ENCODE data around the gene MNAT1. TPM values are rescaled to one million over a fixed set of nuclear protein-coding genes. Genes with fewer than 3 reads are reported as not detected.

Gene MNAT1
- total RNA-seq, 1 donor from 2014 or later = 42.4 TPM

DNA sequence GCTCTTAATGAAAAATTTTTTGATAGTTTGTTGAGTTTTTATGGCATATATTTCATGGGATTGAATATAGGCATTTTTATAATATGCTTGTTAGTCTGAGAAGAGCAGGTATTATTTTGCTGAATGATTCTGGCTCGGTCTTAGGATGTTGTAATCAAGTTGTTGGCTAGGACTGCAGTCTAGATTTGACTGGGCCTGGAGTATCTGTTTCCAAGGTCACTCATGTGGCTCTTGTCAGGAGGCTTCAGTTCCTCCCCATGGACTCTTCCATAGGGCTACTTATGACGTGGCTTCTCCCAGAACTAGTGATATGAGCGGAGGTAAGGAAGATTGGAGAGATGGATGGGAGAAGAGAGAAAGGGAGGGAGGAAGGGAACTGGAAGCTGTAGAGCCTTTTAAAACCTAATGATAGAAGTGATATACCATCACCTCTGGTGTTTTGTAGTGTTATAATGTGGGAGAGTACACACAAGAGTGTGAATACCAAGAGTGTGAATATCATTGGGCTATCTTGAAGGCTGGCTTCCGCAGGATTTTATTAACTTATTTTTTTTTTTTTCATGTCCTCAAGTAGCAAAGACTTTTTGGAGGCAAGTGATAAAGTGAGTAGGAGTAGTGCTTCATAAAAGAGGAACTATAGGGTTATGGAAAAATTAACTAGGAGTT lies 4.4 kb downstream of the MNAT1 start:
- H3K4me3 Mint-ChIP-seq (ENCODE audit: unreplicated experiment) = no peak overlapping the region
- H3K4me1 Mint-ChIP-seq (ENCODE audit: low read depth) = peaks cover 37% of the 10 kb centered on the region
- H3K27ac Mint-ChIP-seq (ENCODE audit: unreplicated experiment) = peak overlapping the region; percentile 7
- no peaks in the 10 kb centered on the region for H3K9me3 Mint-ChIP-seq (ENCODE audit: low read depth)
- DNase-seq (ENCODE audit: low spot score) = no peak
- no peak for TF ChIP-seq CTCF (IDR thresholded peaks at IDR 0.05)
- H3K27me3 Mint-ChIP-seq (ENCODE audit: low read depth) = no peaks in the 10 kb centered on the region
- no peaks in the 10 kb centered on the region for H3K36me3 Mint-ChIP-seq (ENCODE audit: low read depth)

DNA sequence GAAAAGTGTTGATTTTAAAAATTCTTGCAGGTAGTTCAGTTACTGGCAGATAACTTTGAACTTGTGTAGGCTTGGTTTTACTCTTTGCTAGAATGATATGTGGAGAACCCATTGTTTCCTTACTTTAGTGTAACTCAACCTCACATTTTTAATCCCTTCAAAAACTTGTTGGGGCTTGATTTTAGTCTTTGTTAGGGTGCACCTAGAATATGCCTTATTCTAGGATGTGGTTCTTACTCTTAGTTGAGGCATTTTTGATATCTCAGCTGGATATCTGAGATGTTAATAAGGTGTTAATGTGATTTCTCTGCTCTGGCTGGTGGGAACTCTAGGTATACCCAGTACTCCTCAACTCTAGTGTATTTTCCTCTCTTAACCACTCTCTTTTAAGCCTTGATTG lies 10.0 kb downstream of the MNAT1 start:
- Mint-ChIP-seq H3K4me3 (ENCODE audit: unreplicated experiment) (no peak overlapping the region), H3K27ac (ENCODE audit: unreplicated experiment) (no peak overlapping the region), H3K4me1 (ENCODE audit: low read depth) (peaks cover 8% of the 10 kb centered on the region), H3K9me3 (ENCODE audit: low read depth) (no peaks in the 10 kb centered on the region), H3K27me3 (ENCODE audit: low read depth) (no peaks in the 10 kb centered on the region), H3K36me3 (ENCODE audit: low read depth) (no peaks in the 10 kb centered on the region)
- no peak for TF ChIP-seq CTCF (IDR thresholded peaks at IDR 0.05)
- no peak for DNase-seq (ENCODE audit: low spot score)

DNA sequence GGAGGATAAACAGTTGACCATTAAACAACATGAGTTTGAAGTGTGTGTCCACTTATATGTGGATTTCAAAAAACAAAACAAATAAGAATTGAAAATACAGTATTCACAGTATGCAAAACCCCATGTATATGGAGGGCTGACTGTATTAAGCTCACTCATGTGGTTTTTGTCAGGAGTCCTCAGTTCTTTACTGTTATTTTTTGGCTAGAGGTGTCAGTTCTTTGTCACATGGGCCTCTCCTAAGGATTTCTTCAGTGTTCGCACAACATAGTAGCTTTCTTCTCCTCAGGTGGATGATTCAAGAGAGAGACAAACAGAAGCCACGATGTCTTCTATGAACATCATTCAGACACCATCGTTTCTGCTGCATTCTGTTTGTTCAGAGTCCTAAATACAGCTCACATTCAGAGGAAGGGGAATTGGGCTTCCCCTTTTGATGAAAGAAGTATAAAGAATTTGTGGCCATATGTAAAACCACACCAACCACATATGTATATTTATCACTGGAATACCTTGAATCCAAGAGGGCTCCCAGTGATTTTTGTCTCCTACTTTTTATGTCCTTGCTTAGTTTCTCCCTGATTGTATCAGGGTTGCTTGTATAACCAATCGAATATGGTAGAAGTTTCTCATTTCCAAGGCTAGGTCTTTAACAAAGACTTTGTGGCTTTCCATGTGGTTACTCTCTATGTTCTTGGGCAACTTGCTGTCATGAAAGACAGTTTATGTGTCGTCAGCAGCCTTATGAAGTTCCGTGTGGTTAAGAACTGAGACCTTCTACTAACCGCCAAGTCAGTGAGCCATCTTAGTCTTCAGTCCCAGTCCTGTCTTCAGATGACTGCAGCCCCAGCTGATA lies 18.9 kb downstream of the MNAT1 start:
- Mint-ChIP-seq H3K27ac (ENCODE audit: unreplicated experiment) (peak overlapping the region; percentile 70), H3K4me3 (ENCODE audit: unreplicated experiment) (no peak overlapping the region), H3K27me3 (ENCODE audit: low read depth) (no peaks in the 10 kb centered on the region), H3K4me1 (ENCODE audit: low read depth) (peaks cover 37% of the 10 kb centered on the region), H3K36me3 (ENCODE audit: low read depth) (no peaks in the 10 kb centered on the region), H3K9me3 (ENCODE audit: low read depth) (no peaks in the 10 kb centered on the region)
- no peak for DNase-seq (ENCODE audit: low spot score)
- no peak for TF ChIP-seq CTCF (IDR thresholded peaks at IDR 0.05)

DNA sequence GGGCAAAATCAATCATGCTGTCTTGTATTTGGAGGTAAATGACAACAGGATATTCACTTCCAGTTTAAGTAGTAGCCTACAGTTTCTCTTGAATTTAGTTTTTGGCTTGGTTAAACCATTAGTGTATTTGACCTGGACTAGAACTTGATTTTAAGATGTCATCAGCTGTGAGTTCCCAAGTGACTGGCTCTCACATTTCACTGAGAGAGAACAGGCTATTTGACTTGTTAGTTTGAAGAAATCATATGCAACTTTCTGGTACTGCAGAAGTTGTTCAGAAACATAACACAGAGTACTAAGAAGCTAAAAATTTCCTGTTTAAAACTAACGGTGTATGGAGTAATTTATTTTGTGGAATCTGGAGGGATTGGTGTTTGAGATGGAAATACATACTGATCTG lies 22.3 kb downstream of the MNAT1 start:
- Mint-ChIP-seq H3K4me1 (ENCODE audit: low read depth) (peaks cover 59% of the 10 kb centered on the region), H3K9me3 (ENCODE audit: low read depth) (no peaks in the 10 kb centered on the region), H3K4me3 (ENCODE audit: unreplicated experiment) (no peak overlapping the region), H3K36me3 (ENCODE audit: low read depth) (no peaks in the 10 kb centered on the region), H3K27ac (ENCODE audit: unreplicated experiment) (peak overlapping the region; percentile 86), H3K27me3 (ENCODE audit: low read depth) (no peaks in the 10 kb centered on the region)
- no peak for TF ChIP-seq CTCF (IDR thresholded peaks at IDR 0.05)
- DNase-seq (ENCODE audit: low spot score) = no peak

DNA sequence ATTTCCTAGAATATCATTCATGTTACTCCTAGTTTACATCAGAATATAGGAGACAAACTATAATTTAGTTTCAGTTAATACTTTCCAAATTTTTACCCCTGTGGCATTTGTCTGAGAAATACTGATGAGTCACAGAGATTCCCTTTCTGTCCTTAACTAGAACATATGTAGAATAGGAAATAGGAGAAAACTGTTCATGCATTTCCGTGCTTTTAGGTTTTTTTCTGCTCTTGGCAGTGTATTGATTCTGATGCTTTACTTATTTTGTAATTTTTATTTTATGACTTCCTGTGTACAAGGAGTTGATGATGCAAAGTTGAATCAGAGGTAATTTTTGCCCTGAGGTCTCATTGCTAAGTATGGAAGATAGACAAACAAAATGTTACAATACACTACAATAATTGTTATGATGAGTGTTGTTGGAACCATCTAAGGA lies 23.0 kb downstream of the MNAT1 start:
- no peaks in the 10 kb centered on the region for H3K36me3 Mint-ChIP-seq (ENCODE audit: low read depth)
- H3K27me3 Mint-ChIP-seq (ENCODE audit: low read depth) = no peaks in the 10 kb centered on the region
- no peak for DNase-seq (ENCODE audit: low spot score)
- peaks cover 63% of the 10 kb centered on the region for H3K4me1 Mint-ChIP-seq (ENCODE audit: low read depth)
- H3K9me3 Mint-ChIP-seq (ENCODE audit: low read depth) = no peaks in the 10 kb centered on the region
- H3K4me3 Mint-ChIP-seq (ENCODE audit: unreplicated experiment) = no peak overlapping the region
- TF ChIP-seq CTCF (IDR thresholded peaks at IDR 0.05) = no peak
- peak overlapping the region; percentile 86 for H3K27ac Mint-ChIP-seq (ENCODE audit: unreplicated experiment)
